AG04450 (cell line): ENCODE data around the gene OPN3. TPM values are rescaled to one million over a fixed set of nuclear protein-coding genes. Genes with fewer than 3 reads are reported as not detected.

Experiments
- CTCF ChIA-PET: fragments of 300-600, 350-600 bp; formaldehyde crosslinking; extraction: SDS; loops from one replicate; lab custom pipeline; 2022; ENCODE audit warnings: antibody characterized with exemption, inconsistent platforms; lab: Charles Lee
- POLR2A ChIA-PET: fragments of 350-600 bp; formaldehyde crosslinking; extraction: SDS; loops from one replicate; lab custom pipeline; 2021; ENCODE audit warnings: antibody characterized with exemption, inconsistent platforms; lab: Yijun Ruan, JAX
- DNase-seq: peaks from one replicate; pipeline ENCODE4 v3.0.0-alpha.2; 2011; ENCODE audit warnings: low read depth, low spot score
- H3K27ac ChIP-seq: one replicate; pipeline ENCODE4 v1.5.1; 2012; ENCODE audit warnings: low read depth, low read length, control low read depth
- H3K27me3 ChIP-seq: one replicate; pipeline ENCODE4 v1.6.0; 2012; ENCODE audit warnings: low read length; ENCODE audit not compliant: control insufficient read depth, insufficient read depth
- H3K4me3 ChIP-seq: 2 replicates; pipeline ENCODE4 v1.5.1; 2011; ENCODE audit warnings: mild to moderate bottlenecking, low read depth, low read length, control low read depth
- H3K9me3 ChIP-seq: 2 replicates; pipeline ENCODE4 v1.5.1; 2012; ENCODE audit warnings: low read length; ENCODE audit not compliant: control insufficient read depth, insufficient read depth
- polyA plus RNA-seq: library from polyadenylated mRNA; depleted of rRNA; stranded (reverse); fragments of >200 nt; gene quantifications from 2 replicates; pipeline ENCODE4 v1.2.3, GENCODE V29; 2011
- TF ChIP-seq, protein P1 (sequence below): IDR thresholded peaks from 2 replicates; pipeline ENCODE4 v1.5.1; 2011; ENCODE audit warnings: low read depth, low read length, control low read depth, inconsistent platforms

The OPN3 gene
- polyA plus RNA-seq, 1 experiment, result 70.1 TPM

DNA sequence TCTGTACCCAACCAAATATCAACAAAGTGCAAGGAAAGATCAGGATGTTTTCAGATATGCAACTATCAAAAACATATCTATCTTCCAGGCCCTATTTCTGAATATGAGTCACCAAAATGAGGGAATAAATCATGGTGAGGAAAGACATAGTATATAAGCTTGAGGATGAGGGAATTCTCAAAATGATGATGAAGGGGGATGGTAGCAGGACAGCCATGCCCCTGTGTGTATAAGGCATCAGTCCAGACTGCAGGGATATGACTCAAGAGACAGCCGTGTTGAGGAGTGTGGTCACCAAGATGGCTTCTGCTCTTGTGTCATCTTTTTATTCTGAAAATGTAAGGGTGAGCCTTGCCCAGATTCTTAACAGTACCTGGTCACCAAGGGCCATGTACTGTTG, 7.5 kb upstream of the OPN3 start:
- Histone ChIP-seq H3K27ac (no peak overlapping the region), H3K4me3 (no peak overlapping the region), H3K27me3 (no peaks in the 10 kb centered on the region), H3K9me3 (no peaks in the 10 kb centered on the region; the same call in 1 of the 2 replicates)
- DNase-seq, result no peak
- ChIA-PET POLR2A (no interaction called here), CTCF (no interaction called here)
- TF ChIP-seq, protein P1, sequence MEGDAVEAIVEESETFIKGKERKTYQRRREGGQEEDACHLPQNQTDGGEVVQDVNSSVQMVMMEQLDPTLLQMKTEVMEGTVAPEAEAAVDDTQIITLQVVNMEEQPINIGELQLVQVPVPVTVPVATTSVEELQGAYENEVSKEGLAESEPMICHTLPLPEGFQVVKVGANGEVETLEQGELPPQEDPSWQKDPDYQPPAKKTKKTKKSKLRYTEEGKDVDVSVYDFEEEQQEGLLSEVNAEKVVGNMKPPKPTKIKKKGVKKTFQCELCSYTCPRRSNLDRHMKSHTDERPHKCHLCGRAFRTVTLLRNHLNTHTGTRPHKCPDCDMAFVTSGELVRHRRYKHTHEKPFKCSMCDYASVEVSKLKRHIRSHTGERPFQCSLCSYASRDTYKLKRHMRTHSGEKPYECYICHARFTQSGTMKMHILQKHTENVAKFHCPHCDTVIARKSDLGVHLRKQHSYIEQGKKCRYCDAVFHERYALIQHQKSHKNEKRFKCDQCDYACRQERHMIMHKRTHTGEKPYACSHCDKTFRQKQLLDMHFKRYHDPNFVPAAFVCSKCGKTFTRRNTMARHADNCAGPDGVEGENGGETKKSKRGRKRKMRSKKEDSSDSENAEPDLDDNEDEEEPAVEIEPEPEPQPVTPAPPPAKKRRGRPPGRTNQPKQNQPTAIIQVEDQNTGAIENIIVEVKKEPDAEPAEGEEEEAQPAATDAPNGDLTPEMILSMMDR, result no peak

DNA sequence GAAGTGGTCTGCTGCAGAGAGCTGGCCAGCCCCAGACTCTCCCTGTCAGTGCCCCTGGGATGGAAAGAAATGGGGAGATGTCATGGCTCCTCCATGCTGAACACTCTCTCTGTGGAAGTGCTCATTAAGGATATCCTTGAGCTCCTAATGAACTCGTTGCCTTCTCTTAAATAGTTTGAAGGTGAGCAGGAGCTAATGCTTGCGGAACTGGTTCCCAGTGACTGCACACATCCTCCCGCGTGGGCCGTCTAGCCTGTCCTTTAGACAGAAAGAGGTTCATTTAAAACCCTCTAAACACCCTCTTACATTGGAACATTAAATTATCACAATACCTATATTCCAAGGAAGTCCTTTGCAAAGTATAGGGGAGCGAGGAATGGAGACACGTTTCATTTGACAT, 6.0 kb upstream of the OPN3 start:
- DNase-seq, result no peak
- no peaks in the 10 kb centered on the region for H3K27me3 ChIP-seq
- no peak overlapping the region for H3K4me3 ChIP-seq
- POLR2A ChIA-PET, result no interaction called here
- H3K9me3 ChIP-seq, result no peaks in the 10 kb centered on the region; the same call in 1 of the 2 replicates
- TF ChIP-seq, protein P1, result no peak
- no peak overlapping the region for H3K27ac ChIP-seq
- CTCF ChIA-PET, result no interaction called here

DNA sequence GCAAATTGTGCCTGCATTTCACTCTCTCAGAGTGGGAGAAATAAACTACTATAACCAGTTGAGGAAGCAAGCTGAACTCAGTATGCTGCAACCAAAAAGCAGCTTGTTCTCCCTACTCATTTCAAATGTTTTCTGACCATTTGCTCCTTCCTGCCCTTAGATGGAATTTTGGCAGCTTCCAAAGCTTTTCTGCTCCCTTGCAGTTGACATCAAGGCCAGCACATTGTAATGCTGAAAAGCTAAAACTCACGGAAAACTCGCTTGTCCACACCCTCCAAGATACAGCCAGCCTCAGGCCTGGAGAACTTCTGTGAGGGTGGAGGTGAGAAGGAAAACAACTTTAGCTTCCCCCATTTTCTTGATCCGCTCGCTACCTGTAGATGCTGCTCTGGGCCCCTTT, 5.0 kb upstream of the OPN3 start:
- no peaks in the 10 kb centered on the region for H3K27me3 ChIP-seq
- TF ChIP-seq, protein P1, result no peak
- CTCF ChIA-PET, result no interaction called here
- H3K27ac ChIP-seq, result no peak overlapping the region
- no peak overlapping the region for H3K4me3 ChIP-seq
- no peaks in the 10 kb centered on the region; the same call in 1 of the 2 replicates for H3K9me3 ChIP-seq
- DNase-seq, result no peak
- POLR2A ChIA-PET, result no interaction called here

DNA sequence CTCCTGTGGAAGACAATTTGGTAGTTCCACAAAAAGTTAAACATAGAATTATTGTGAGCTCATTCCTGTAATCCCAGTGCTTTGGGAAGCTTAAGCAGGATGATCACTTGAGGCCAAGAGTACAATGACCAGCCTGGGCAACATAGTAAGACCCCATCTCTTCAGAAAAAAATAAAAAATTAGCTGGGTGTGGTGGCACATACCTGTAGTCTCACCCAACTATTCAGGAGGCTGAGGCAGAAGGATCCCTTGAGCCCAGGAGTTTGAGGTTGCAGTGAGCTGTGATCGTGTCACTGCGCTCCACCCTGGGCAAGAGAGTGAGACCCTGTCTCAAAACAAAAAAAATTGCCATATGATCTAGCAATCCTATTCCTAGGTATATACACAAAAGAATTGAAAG, 4.1 kb upstream of the OPN3 start:
- ChIA-PET CTCF (interaction anchor here (1.2 kb wide), 1 partner anchor 33 kb away, joined by 3 read pairs; no protein-coding TSS in a partner anchor), POLR2A (no interaction called here)
- Histone ChIP-seq H3K9me3 (no peaks in the 10 kb centered on the region; the same call in 1 of the 2 replicates), H3K27ac (no peak overlapping the region), H3K27me3 (no peaks in the 10 kb centered on the region), H3K4me3 (no peak overlapping the region)
- TF ChIP-seq, protein P1, result no peak
- no peak for DNase-seq

DNA sequence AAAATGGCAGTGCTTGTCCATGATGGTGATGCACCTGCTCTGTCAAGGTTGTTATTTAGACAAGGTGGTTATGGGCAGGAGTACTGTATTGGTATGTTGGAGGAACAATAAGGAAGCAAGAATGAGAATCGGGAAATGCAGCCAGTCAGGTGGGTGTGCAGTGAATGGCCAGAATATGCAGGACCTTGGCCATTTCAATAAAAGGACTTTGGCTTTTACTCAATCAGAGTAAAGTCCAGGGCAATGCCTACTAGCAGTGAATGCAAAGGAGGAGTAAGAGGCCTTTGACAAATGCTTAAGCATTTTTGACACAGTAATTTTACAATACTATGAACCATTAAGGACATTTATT, 2.4 kb upstream of the OPN3 start:
- ChIA-PET POLR2A (no interaction called here), CTCF (interaction anchor here (1.2 to 2.8 kb wide), 2 partner anchors 16 to 31 kb away, joined by 3 to 23 read pairs; no protein-coding TSS in a partner anchor)
- DNase-seq, result no peak
- Histone ChIP-seq H3K27ac (no peak overlapping the region), H3K27me3 (no peaks in the 10 kb centered on the region), H3K9me3 (no peaks in the 10 kb centered on the region; the same call in 1 of the 2 replicates), H3K4me3 (no peak overlapping the region)
- TF ChIP-seq, protein P1, result no peak
